Omental fat pad (tissue), 4 donors: Measurements from ENCODE around the gene KRTAP17-1. TPM values are rescaled to one million over a fixed set of nuclear protein-coding genes. Genes with fewer than 3 reads are reported as not detected.
"Not testable (repeated sequence)": the region's sequence is repeated elsewhere in the genome, so short reads cannot be mapped to it uniquely, and the experiment has no call there.

Source experiments
- ATAC-seq: fragments of 150-250 bp; one replicate; pipeline ENCODE4 v1.9.1; 2016; ENCODE audit warnings: mild to moderate bottlenecking, moderate library complexity; ENCODE audit not compliant: low FRiP score
- DNase-seq: peaks from one replicate; pipeline ENCODE4 v3.0.0-alpha.2; 2019; ENCODE audit warnings: low spot score
- CTCF ChIP-seq, 3 donors: fragments of 450-650 bp; IDR thresholded peaks; one replicate each; pipeline ENCODE4 v1.5.1; 2016 to 2017; ENCODE audit warnings: antibody characterized with exemption in 3 of 3, mild to moderate bottlenecking in 3 of 3, moderate library complexity in 2 of 3
- total RNA-seq, 4 donors: library from RNA; depleted of rRNA; stranded (reverse); fragments of >200 nt; gene quantifications; one replicate each; pipeline ENCODE4 v1.1.0, GENCODE V29; 2016

The KRTAP17-1 gene, protein sequence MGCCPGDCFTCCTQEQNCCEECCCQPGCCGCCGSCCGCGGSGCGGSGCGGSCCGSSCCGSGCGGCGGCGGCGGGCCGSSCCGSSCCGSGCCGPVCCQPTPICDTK
- not detected for total RNA-seq

GRCh38 chr17:41315204-41315794 lies at the start of gene KRTAP17-1:
TSS of gene KRTAP17-1 (minus strand) at chr17:41315710. CDS start at chr17:41315650, 60 bp downstream.
- TF ChIP-seq CTCF (IDR thresholded peaks at IDR 0.05): no peak
- ATAC-seq: no peak
- no peak for DNase-seq

- ATAC-seq (no peak), DNase-seq (no peak)
- TF ChIP-seq CTCF (IDR thresholded peaks at IDR 0.05): no peak
Measured at GRCh38 chr17:41363881-41364280, 48.4 kb upstream of the KRTAP17-1 start.

- ATAC-seq (peak; percentile 63), DNase-seq (no peak)
- no peak for TF ChIP-seq CTCF (IDR thresholded peaks at IDR 0.05)
Measured at GRCh38 chr17:41360296-41360995, 44.9 kb upstream of the KRTAP17-1 start.

DNA sequence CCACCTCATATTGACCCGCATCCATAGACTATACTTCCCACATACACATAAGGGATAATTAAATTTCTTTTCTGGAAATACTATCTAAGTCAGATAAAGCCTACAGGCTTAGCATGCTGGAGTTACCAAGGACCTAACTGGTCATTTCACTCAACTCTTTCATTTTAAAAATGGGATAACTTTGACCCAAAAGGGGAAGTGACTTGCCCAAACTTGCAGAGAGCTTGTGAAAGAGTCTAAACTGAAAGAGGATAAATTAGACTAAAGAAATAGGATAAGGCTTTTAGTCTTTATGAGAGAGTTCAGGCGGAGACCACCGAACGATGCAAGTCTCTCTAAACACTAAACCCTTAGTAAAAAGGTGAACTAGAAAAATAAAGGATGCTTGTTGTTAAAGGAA lies 39.0 kb upstream of the KRTAP17-1 start:
- DNase-seq (no peak), ATAC-seq (no peak)
- no peak for TF ChIP-seq CTCF (IDR thresholded peaks at IDR 0.05)

DNA sequence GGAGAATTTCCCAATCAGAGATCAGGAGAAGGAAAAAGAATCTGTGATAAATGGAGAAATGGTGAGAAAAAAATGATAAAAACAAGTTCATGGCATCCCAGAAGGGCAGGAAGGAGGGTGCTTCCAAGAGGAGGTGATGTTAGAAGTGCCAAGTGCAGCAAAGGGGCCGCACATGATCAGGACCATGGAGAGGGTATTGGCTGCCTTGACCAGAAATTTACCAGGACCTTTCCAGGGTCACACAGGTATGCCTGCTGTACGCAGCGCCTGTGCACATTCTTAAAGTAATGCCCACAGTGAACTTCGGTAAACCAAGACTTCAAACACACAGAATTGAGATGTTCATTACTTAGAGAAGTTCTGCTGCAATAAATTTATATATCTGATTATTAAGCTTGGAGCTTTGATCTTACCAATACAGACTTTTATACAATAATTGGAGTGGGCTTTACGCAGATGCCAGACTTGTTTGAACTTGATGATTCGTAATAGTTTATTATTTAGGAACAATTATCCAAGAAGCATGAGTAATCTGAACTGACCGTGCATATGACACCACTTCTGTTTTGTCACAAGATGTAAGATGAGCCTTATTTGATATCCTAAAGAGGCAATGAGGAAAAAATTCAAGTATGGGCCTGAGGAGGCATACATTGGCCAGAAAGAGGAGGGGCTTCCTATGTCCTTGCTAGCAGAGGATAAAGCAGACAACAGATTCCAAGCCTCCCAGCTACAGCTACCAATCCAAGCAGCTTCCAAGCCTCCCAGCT lies 37.3 kb upstream of the KRTAP17-1 start:
- no peak for DNase-seq
- ATAC-seq: no peak
- no peak for TF ChIP-seq CTCF (IDR thresholded peaks at IDR 0.05)

- ATAC-seq: no peak
- TF ChIP-seq CTCF (IDR thresholded peaks at IDR 0.05): no peak
- DNase-seq: no peak
Measured at GRCh38 chr17:41351177-41351576, 35.7 kb upstream of the KRTAP17-1 start.

DNA sequence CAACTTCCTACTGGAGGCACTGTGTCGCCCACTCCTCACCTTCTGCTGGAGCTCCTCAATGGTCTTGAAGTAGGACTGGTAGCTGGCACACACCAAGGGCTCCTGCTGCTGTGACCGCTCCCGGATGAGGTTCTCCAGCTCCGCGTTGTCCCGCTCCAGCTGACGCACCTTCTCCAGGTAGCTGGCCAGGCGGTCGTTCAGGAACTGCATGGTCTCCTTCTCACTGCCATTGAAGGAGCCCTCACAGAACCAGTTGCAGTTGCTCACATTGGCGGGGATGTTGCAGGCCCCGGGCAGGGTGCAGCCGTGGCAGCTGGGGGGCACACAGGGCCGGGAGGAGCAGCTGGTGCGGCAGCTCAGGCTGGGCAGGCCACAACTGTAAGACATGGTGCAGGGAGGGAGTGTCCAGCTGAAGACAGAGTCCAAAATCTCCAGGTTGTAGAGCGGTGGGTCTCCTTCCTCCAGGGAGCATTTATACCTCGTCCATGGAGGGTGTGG lies 34.9 kb upstream of the KRTAP17-1 start, which contains the start of gene KRT33A:
TSS of gene KRT33A (minus strand) at position 448 of the 498 bp plus-strand sequence. CDS start at position 387, 61 bp downstream.
- not testable (repeated sequence) for ATAC-seq

More for the DNA sequence above, 34.9 kb upstream of the KRTAP17-1 start, which contains the start of gene KRT33A:
- DNase-seq: not testable (repeated sequence)
